GM12864 (cell line): Measurements from ENCODE around the gene ZBTB17.
A peak's percentile ranks its signal among the peaks of the same experiment; 100 is the strongest.

Source experiments
- DNase-seq: peaks from one replicate; pipeline ENCODE4 v3.0.0-alpha.2; 2011; ENCODE audit warnings: low read depth
- H3K4me3 ChIP-seq: 2 replicates; pipeline ENCODE4 v1.5.1; 2011; ENCODE audit warnings: mild to moderate bottlenecking, low read depth, low read length, control low read depth
- CTCF ChIP-seq: IDR thresholded peaks from 2 replicates; pipeline ENCODE4 v1.5.1; 2011; ENCODE audit warnings: low read depth, mild to moderate bottlenecking, moderate library complexity, low read length, control low read depth, inconsistent platforms; ENCODE audit errors: missing control alignments

Gene ZBTB17

DNA sequence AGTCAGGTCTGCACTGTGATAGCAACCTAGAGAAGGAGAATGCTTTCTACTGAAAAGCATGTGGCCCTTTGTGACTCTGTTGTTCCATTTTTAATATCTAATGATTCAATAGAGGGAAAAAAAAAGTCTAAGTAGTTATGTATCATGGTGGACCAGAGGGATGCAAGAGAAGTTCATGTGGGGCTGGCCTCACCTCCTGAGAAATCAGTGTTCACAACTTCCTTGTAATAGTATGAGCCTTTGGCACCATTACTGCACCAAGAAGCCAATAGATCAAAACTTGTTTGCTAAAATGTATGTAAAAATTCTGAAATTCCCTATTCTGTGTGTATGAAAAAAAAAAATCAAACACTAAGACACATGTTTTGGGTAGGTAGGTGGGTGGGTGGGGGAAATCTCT lies 5.0 kb downstream of the ZBTB17 start:
- no peak for DNase-seq
- no peak overlapping the region for H3K4me3 ChIP-seq
- no peak for TF ChIP-seq CTCF

- no peak for DNase-seq
- TF ChIP-seq CTCF, result no peak
Observed at GRCh38 chr1:15969321-15969880, 6.5 kb downstream of the ZBTB17 start.

GRCh38 chr1:15968172-15968571 lies 7.7 kb downstream of the ZBTB17 start:
- TF ChIP-seq CTCF, result no peak
- no peak for DNase-seq
- no peak overlapping the region for H3K4me3 ChIP-seq

More at GRCh38 chr1:15969321-15969880, 6.5 kb downstream of the ZBTB17 start:
- no peak overlapping the region for H3K4me3 ChIP-seq

GRCh38 chr1:15966956-15967344 lies 9.0 kb downstream of the ZBTB17 start:
- no peak overlapping the region for H3K4me3 ChIP-seq
- no peak for DNase-seq
- TF ChIP-seq CTCF, result no peak

- DNase-seq, result peak; percentile 78
- TF ChIP-seq CTCF, result no peak
- peak overlapping the region; percentile 9; the same call in 1 of the 2 replicates for H3K4me3 ChIP-seq
Observed at GRCh38 chr1:15966081-15966955, 9.6 kb downstream of the ZBTB17 start.

DNA sequence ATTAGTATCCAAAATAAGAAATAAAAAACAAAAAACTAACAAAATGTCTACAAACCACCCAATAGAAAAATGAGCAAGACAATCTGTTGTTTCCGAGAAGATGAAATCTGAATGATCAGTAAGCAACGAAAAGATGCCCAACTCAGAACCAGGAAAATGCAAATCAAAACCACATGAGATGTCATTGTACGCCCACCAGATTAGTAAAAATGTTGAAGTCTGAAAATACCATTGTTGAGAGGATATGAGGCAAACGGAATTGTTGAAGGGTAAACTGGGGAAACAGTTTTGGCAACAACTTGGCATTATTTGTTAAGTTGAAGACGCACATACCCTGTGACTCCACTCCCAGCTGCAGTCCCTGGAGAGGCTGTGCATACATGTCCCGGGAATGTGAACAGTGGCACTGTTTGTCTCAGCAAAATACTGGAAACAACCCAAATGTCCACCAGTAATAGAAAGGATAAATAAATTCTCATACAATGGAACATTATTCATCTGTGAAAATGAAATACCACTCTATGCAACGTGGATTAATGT lies 10.6 kb downstream of the ZBTB17 start:
- DNase-seq, result no peak
- peak overlapping the region; percentile 9; the same call in 1 of the 2 replicates for H3K4me3 ChIP-seq
- no peak for TF ChIP-seq CTCF
